Hepatocyte (in vitro differentiated cells): ENCODE measurements around the gene RHBDL2. TPM values are rescaled to one million over a fixed set of nuclear protein-coding genes. Genes with fewer than 3 reads are reported as not detected.
A peak's percentile ranks its signal among the peaks of the same experiment; 100 is the strongest.

Source experiments
- DNase-seq: peaks from one replicate; pipeline ENCODE4 v3.0.0-alpha.2; 2016; ENCODE audit warnings: low spot score
- H2AFZ ChIP-seq: fragments of 200-600 bp; sonication (generic); 2 replicates; pipeline ENCODE4 v1.6.0; 2016; ENCODE audit warnings: antibody characterized with exemption, mild to moderate bottlenecking
- H3K27ac ChIP-seq: fragments of 200-600 bp; sonication (generic); 2 replicates; pipeline ENCODE4 v1.5.1; 2016; ENCODE audit warnings: mild to moderate bottlenecking
- H3K27me3 ChIP-seq: fragments of 200-600 bp; sonication (generic); 2 replicates; pipeline ENCODE4 v1.6.1; 2016
- H3K36me3 ChIP-seq: fragments of 200-600 bp; sonication (generic); replicated peaks from 2 replicates; pipeline ENCODE4 v1.5.1; 2016; ENCODE audit warnings: low read depth; ENCODE audit not compliant: insufficient read depth
- H3K4me1 ChIP-seq: fragments of 200-600 bp; sonication (generic); 2 replicates; pipeline ENCODE4 v1.5.1; 2016; ENCODE audit warnings: mild to moderate bottlenecking, moderate library complexity; ENCODE audit not compliant: insufficient read depth
- H3K4me2 ChIP-seq: fragments of 200-600 bp; sonication (generic); 2 replicates; pipeline ENCODE4 v1.6.0; 2016
- H3K4me3 ChIP-seq: fragments of 200-600 bp; sonication (generic); 2 replicates; pipeline ENCODE4 v1.5.1; 2016; ENCODE audit warnings: mild to moderate bottlenecking
- H3K79me2 ChIP-seq: fragments of 200-600 bp; sonication (generic); 2 replicates; pipeline ENCODE4 v1.6.0; 2017; ENCODE audit warnings: mild to moderate bottlenecking
- H3K9me2 ChIP-seq: fragments of 200-600 bp; sonication (generic); replicated peaks from 2 replicates; pipeline ENCODE4 v1.6.0; 2017; ENCODE audit warnings: mild to moderate bottlenecking; ENCODE audit not compliant: insufficient read depth
- H3K9me3 ChIP-seq: fragments of 200-600 bp; sonication (generic); 2 replicates; pipeline ENCODE4 v1.5.1; 2016; ENCODE audit warnings: low read depth, mild to moderate bottlenecking
- H4K20me1 ChIP-seq: fragments of 200-600 bp; sonication (generic); 2 replicates; pipeline ENCODE4 v1.6.0; 2016; ENCODE audit warnings: mild to moderate bottlenecking; ENCODE audit not compliant: insufficient read depth, poor library complexity, severe bottlenecking
- CTCF ChIP-seq: fragments of 200-600 bp; sonication (generic); IDR thresholded peaks from 2 replicates; pipeline ENCODE4 v1.5.1; 2016; ENCODE audit warnings: antibody characterized with exemption, mild to moderate bottlenecking; ENCODE audit not compliant: poor library complexity
- EZH2 ChIP-seq: fragments of 200-600 bp; sonication (generic); IDR thresholded peaks from 2 replicates; pipeline ENCODE4 v1.6.1; 2016; ENCODE audit warnings: antibody characterized with exemption, mild to moderate bottlenecking, borderline replicate concordance
- EZH2phosphoT487 ChIP-seq: fragments of 200-600 bp; sonication (generic); IDR thresholded peaks from one replicate; pipeline ENCODE4 v1.6.1; 2018; ENCODE audit warnings: antibody characterized with exemption, mild to moderate bottlenecking, low read depth, moderate library complexity; ENCODE audit not compliant: unreplicated experiment, severe bottlenecking
- WGBS: methylation state at CpG from one replicate; pipeline ENCODE4 v1.1.6; 2016; ENCODE audit warnings: low lambda C conversion rate; ENCODE audit errors: missing lambda C conversion rate; 5-methylcytosine and 5-hydroxymethylcytosine counted together
- polyA plus RNA-seq: library from polyadenylated mRNA; unstranded; fragments of >200 nt; fragmentation: Nextera tagmentation; extraction: Ambion mirVana; gene quantifications from 2 replicates; pipeline ENCODE4 v1.2.1, GENCODE V29; 2016
- total RNA-seq: library from RNA; depleted of rRNA; stranded (reverse); fragments of >200 nt; gene quantifications from 2 replicates; pipeline ENCODE4 v1.2.3, GENCODE V29; 2014

Gene RHBDL2
- total and polyA plus RNA-seq, 2 experiments from 2014 or later = 0.57 to 0.77 TPM

GRCh38 chr1:38873027-38873969 is 68.3 kb downstream of the RHBDL2 start, which contains the start of gene MYCBP:
MYCBP (minus strand) TSS chr1:38873348; CDS start chr1:38873305, 43 bp downstream.
- peak; percentile 96 for DNase-seq
- H3K4me1 ChIP-seq = peaks cover 12% of the 10 kb centered on the region
- TF ChIP-seq CTCF (no peak), EZH2 (no peak), EZH2phosphoT487 (no peak)
- H3K79me2 ChIP-seq = peaks cover 40% of the 10 kb centered on the region
- H3K27ac ChIP-seq = peak within 1 kb of the TSS; percentile 13
- no peaks in the 10 kb centered on the region for H3K36me3 ChIP-seq
- H3K9me2 ChIP-seq = no peaks in the 10 kb centered on the region
- H3K4me2 ChIP-seq = peak within 1 kb of the TSS; percentile 98
- peak within 1 kb of the TSS; percentile 72 for H3K4me3 ChIP-seq
- H2AFZ ChIP-seq = peak within 1 kb of the TSS; percentile 82
- H3K27me3 ChIP-seq = no peaks in the 10 kb centered on the region
- no peaks in the 10 kb centered on the region for H3K9me3 ChIP-seq
- WGBS = under 1% methylated on average over 69 of the region's 69 CpGs
- no peaks in the 10 kb centered on the region for H4K20me1 ChIP-seq

DNA sequence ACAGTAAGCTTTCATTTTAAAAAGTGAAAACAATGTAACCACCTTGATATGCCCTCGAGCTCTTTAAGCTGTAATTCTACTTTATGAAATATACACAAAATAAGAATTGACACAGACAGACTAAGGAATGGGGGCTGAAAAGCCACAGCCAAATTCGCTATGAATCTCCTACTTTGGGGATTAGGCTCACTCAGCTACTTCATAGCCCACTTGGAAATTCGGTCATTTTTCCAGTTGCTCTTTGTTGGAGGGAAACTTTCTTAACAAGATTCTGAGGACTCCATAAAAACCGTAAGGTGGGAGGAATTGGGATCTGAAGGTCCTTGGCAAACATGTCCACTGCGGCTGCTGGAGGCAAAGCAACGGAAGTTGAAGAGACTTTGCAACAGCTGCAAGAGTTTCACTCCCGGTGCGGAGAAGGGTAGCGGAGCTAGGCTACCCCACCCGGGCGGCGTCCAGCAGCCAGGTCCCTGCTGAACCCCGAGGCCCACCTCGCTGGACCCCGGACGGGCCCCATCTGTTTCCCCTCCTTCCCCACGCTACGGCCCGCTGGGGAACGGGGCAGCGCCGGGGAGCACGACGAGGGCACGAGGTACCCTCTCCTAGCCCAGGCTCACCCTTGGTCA is 69.1 kb downstream of the RHBDL2 start:
- Histone ChIP-seq H3K27ac (peak overlapping the region; percentile 2), H3K4me3 (peak overlapping the region; percentile 72), H4K20me1 (no peaks in the 10 kb centered on the region), H3K79me2 (peaks cover 48% of the 10 kb centered on the region), H3K27me3 (no peaks in the 10 kb centered on the region), H3K36me3 (no peaks in the 10 kb centered on the region), H3K9me2 (no peaks in the 10 kb centered on the region), H3K4me1 (peaks cover 12% of the 10 kb centered on the region), H3K4me2 (peak overlapping the region; percentile 98), H2AFZ (peak overlapping the region; percentile 67), H3K9me3 (no peaks in the 10 kb centered on the region)
- no peak for TF ChIP-seq EZH2phosphoT487
- no peak for TF ChIP-seq CTCF
- TF ChIP-seq EZH2 = no peak
- WGBS = 7% methylated on average over 19 of the region's 25 CpGs
- DNase-seq = peak; percentile 28

- no peaks in the 10 kb centered on the region for H3K27me3 ChIP-seq
- no peaks in the 10 kb centered on the region for H3K9me3 ChIP-seq
- no peak overlapping the region for H3K27ac ChIP-seq
- H3K79me2 ChIP-seq = peaks cover 60% of the 10 kb centered on the region
- no peak for TF ChIP-seq CTCF
- no peak for TF ChIP-seq EZH2phosphoT487
- no peak for TF ChIP-seq EZH2
- no peak overlapping the region for H3K4me3 ChIP-seq
- peaks cover 8% of the 10 kb centered on the region for H4K20me1 ChIP-seq
- H3K9me2 ChIP-seq = no peaks in the 10 kb centered on the region
- no peak for DNase-seq
- H2AFZ ChIP-seq = no peak overlapping the region
- H3K4me2 ChIP-seq = no peak overlapping the region
- no peaks in the 10 kb centered on the region for H3K36me3 ChIP-seq
- WGBS = 97% methylated on average over 8 of the region's 8 CpGs
- peaks cover 12% of the 10 kb centered on the region for H3K4me1 ChIP-seq
Measured at GRCh38 chr1:38870996-38871395, 70.6 kb downstream of the RHBDL2 start.
